ENCODE data around the gene MON1A. TPM values are rescaled to one million over a fixed set of nuclear protein-coding genes. Genes with fewer than 3 reads are reported as not detected.

The MON1A gene
- total RNA-seq, 1 donor from 2014 or later: 5.7 TPM

DNA sequence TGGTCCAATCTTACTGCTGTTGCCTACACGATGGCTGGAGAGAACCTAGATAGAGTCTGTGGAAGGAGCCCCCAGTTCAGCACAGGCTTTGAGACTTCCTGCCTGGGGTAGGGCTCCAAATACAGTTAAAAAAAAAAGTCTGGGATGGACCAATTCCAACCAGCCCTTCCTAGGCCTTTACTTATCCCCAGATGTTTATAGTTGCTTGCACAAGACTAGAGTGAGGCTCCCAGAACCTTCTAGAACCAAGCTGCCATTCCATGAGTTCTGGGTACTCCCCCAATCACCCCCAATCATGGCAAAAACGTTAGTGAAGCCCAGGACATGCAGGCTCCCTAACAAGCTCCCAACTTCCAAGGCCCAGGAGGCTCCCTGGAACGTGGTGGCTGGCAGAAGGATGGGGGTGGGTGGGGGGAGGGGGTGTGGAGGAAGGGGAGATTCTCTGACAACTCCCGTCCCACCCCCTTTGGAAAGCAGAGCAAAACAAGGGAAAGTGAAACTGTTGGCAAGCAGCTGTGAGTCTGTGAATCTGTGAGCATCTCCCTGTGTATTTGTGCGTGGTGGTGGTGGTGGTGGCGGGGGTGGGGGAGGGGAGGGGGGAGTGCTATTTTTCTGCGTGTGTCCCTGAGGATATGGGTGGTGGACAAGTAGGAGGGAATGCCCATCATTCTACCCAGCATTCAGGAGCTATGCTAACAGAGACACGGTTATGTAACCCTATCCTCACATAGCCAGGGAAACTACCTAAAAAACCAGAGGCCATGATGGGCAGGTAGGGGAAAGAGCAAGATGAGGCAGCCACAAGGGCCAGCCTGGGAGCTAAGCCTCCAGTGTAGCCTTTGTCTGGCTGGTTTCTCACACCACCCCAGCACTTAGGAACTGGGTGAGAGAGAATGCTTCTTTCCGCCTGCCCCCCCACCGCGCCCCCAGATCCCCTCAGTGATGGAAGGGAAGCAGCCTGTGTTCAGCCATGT is 28.0 kb downstream of the MON1A start:
- no peak for TF ChIP-seq CTCF (IDR thresholded peaks at IDR 0.05; ENCODE audit: unreplicated experiment)
- no peak for DNase-seq (ENCODE audit: low spot score in 2 of 2, unreplicated experiment in 2 of 2)
- no peak overlapping the region for H3K4me3 Mint-ChIP-seq
- H3K9me3 Mint-ChIP-seq: no peaks in the 10 kb centered on the region
- H3K4me1 Mint-ChIP-seq: peaks cover 9% of the 10 kb centered on the region
- no peaks in the 10 kb centered on the region for H3K27me3 Mint-ChIP-seq (ENCODE audit: low read depth)
- H3K36me3 Mint-ChIP-seq: no peaks in the 10 kb centered on the region
- no peak overlapping the region for H3K27ac Mint-ChIP-seq

DNA sequence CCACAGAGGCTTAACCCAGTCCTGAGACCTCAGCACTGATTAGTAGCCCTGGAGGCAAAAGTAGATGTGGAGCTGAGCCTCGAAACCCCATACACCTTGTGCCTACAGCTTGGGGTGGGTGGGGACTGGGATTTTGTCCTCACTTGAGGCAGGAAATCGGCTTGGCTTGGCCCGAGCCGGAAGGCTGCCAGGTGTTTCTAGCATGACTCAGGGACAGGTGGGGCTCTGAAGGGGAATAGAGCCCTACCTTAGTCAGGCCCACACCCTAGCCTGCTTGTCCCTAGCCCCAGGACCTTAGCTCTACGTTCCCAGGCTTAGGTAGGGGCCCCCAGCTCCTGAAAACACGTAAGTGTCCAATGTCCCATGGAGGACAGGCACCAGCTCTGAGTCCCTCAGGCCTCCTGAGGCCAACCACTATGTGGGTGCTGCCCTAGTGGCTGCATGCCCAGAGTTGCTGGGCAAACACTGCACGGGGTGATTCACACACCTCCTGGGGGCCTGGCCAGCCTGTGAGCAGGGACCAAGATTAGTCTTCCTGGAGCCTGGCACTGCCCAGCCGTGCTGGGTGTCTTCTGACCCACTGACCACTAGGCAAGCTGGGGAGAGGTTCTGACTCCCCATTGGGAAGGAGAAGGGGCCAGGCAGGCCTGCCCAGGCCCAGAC is 29.0 kb downstream of the MON1A start:
- H3K4me3 Mint-ChIP-seq: no peak overlapping the region
- no peaks in the 10 kb centered on the region for H3K9me3 Mint-ChIP-seq
- no peak for DNase-seq (ENCODE audit: low spot score in 2 of 2, unreplicated experiment in 2 of 2)
- no peak overlapping the region for H3K27ac Mint-ChIP-seq
- H3K4me1 Mint-ChIP-seq: peaks cover 3% of the 10 kb centered on the region
- no peak for TF ChIP-seq CTCF (IDR thresholded peaks at IDR 0.05; ENCODE audit: unreplicated experiment)
- no peaks in the 10 kb centered on the region for H3K36me3 Mint-ChIP-seq
- no peaks in the 10 kb centered on the region for H3K27me3 Mint-ChIP-seq (ENCODE audit: low read depth)

DNA sequence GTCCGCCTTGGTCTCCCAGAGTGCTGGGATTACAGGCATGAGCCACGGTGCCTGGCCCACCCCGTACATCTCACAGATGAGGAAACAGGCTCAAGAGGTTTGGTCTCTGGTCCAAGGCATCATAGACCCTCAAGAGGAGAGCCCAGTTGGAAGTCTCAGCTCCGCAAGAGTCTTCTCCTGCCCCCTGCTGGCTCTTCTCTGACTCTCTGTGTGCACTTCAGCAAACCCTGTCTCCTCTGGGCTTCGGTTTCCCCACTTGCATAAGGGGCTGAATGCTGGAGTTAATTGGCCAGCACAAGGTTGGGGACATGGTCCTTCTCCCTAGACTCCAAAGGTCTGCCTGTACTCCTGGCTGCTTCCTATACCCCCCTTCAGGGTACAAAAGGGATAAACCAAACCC is 29.8 kb downstream of the MON1A start:
- Mint-ChIP-seq H3K4me1 (peaks cover 3% of the 10 kb centered on the region), H3K9me3 (no peaks in the 10 kb centered on the region), H3K27ac (no peak overlapping the region), H3K27me3 (ENCODE audit: low read depth) (no peaks in the 10 kb centered on the region), H3K36me3 (no peaks in the 10 kb centered on the region), H3K4me3 (no peak overlapping the region)
- TF ChIP-seq CTCF (IDR thresholded peaks at IDR 0.05; ENCODE audit: unreplicated experiment): no peak
- DNase-seq (ENCODE audit: low spot score in 2 of 2, unreplicated experiment in 2 of 2): no peak

GRCh38 chr3:49898991-49899390 is 30.6 kb downstream of the MON1A start:
- Mint-ChIP-seq H3K36me3 (no peaks in the 10 kb centered on the region), H3K4me1 (peaks cover 2% of the 10 kb centered on the region), H3K9me3 (no peaks in the 10 kb centered on the region), H3K27ac (no peak overlapping the region), H3K4me3 (no peak overlapping the region), H3K27me3 (ENCODE audit: low read depth) (no peaks in the 10 kb centered on the region)
- TF ChIP-seq CTCF (IDR thresholded peaks at IDR 0.05; ENCODE audit: unreplicated experiment): no peak
- no peak for DNase-seq (ENCODE audit: low spot score in 2 of 2, unreplicated experiment in 2 of 2)

- Mint-ChIP-seq H3K9me3 (no peaks in the 10 kb centered on the region), H3K27ac (no peak overlapping the region), H3K4me1 (no peaks in the 10 kb centered on the region), H3K27me3 (ENCODE audit: low read depth) (no peaks in the 10 kb centered on the region), H3K36me3 (no peaks in the 10 kb centered on the region), H3K4me3 (no peak overlapping the region)
- TF ChIP-seq CTCF (IDR thresholded peaks at IDR 0.05; ENCODE audit: unreplicated experiment): no peak
- DNase-seq (ENCODE audit: low spot score in 2 of 2, unreplicated experiment in 2 of 2): no peak
Measured at GRCh38 chr3:49896345-49896744, 33.3 kb downstream of the MON1A start.
